HUES6 (cell line): Measurements from ENCODE around the gene ZCCHC14.
"Not testable (repeated sequence)": the region's sequence is repeated elsewhere in the genome, so short reads cannot be mapped to it uniquely, and the experiment has no call there.

ENCODE experiments used
- H3K27ac ChIP-seq: 2 replicates; pipeline ENCODE4 v1.7.0; 2013; ENCODE audit warnings: low read depth, mild to moderate bottlenecking, low read length, inconsistent platforms
- H3K27me3 ChIP-seq: 2 replicates; pipeline ENCODE4 v1.6.1; 2013; ENCODE audit warnings: low read length; ENCODE audit not compliant: control insufficient read depth, insufficient read depth
- H3K36me3 ChIP-seq: 2 replicates; pipeline ENCODE4 v1.6.1; 2013; ENCODE audit warnings: low read length; ENCODE audit not compliant: control insufficient read depth, insufficient read depth
- H3K4me1 ChIP-seq: 2 replicates; pipeline ENCODE4 v1.6.1; 2013; ENCODE audit warnings: low read length; ENCODE audit not compliant: control insufficient read depth, insufficient read depth
- H3K4me3 ChIP-seq: 2 replicates; pipeline ENCODE4 v1.5.1; 2013; ENCODE audit warnings: low read depth, low read length
- H3K9ac ChIP-seq: one replicate; pipeline ENCODE4 v1.6.1; 2013; ENCODE audit warnings: mild to moderate bottlenecking, low read length
- H3K9me3 ChIP-seq: 2 replicates; pipeline ENCODE4 v1.6.1; 2013; ENCODE audit warnings: low read depth, low read length; ENCODE audit not compliant: control insufficient read depth, insufficient read depth

ZCCHC14 gene

DNA sequence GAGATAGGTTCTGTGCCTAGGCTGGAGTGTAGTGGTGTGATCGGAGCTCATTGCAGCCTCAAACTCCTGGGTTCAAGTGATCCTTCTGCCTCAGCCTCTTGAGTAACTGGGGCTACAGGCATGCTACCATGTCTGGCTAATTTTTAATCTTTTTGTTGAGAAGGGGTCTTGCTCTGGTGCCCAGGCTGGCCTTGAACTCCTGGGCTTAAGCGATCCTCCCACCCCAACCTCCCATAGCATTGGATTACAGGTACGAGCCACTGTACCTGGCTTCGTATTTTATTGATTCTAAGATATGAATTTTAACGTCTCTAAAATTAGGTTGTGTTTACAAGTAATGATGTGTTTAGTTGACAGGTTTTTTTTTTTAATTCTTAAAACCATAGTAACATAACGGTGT is 30.8 kb upstream of the ZCCHC14 start:
- not testable (repeated sequence) for H3K4me1 ChIP-seq

GRCh38 chr16:87521764-87522163 is 28.9 kb upstream of the ZCCHC14 start:
- H3K4me3 ChIP-seq, H3K9me3 ChIP-seq, H3K36me3 ChIP-seq, H3K9ac ChIP-seq, H3K27me3 ChIP-seq, H3K27ac ChIP-seq, H3K4me1 ChIP-seq: not testable (repeated sequence)

More for the DNA sequence above, 30.8 kb upstream of the ZCCHC14 start:
- not testable (repeated sequence) for H3K9me3 ChIP-seq, H3K4me3 ChIP-seq, H3K9ac ChIP-seq, H3K27ac ChIP-seq, H3K27me3 ChIP-seq, H3K36me3 ChIP-seq

DNA sequence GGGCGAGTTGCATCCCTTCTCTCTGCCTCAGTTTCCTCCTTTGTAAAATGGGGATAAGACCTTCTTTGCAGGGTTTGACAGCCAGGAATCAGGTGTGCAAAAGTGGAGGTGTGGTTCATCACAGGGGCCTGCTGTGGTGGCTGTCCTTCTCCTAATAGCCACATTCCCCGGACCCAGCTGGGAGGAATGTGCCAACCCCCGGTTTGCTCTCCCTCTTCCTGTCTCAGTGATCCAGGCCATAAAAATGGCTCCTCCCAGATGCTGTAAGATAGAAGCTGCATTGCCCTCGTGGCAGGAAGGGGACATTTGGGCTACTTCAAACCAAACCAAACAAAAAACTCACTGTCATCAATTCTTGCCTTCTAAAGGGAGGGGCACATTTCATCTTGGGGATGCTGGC is 26.3 kb upstream of the ZCCHC14 start:
- not testable (repeated sequence) for H3K27ac ChIP-seq, H3K27me3 ChIP-seq, H3K4me1 ChIP-seq, H3K9me3 ChIP-seq, H3K36me3 ChIP-seq, H3K9ac ChIP-seq, H3K4me3 ChIP-seq

DNA sequence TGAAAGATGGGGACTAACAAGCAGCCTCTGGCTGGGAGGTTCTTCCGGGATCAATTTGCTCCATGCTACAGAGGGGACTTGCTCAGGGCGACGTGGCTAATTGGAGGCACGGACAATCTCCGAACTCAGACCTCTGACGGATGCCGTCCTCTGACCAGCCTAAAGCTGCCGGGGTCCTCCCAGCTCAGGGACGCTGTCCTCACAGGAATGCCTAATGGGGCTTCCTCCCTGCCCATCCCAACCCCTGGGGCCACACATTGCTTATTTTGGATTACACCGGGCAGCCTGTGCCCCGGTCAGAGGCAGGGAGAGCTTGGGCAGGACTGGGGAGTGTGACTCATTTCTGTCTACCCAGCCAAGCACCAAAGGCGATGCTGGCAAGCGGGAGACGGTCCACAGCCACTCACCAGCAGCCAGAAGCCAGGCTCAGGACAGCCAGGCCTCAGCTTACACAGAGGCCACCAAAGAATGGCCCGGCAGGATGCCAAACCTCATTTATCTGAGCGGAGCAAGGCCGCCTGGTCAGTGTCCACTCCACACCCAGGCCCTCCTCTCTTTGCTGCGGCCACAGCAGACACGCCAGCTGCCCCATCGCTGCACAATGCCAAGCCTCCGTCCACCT is 25.7 kb upstream of the ZCCHC14 start:
- H3K27ac ChIP-seq, H3K4me1 ChIP-seq, H3K4me3 ChIP-seq, H3K9me3 ChIP-seq, H3K27me3 ChIP-seq, H3K36me3 ChIP-seq, H3K9ac ChIP-seq: not testable (repeated sequence)

- H3K4me3 ChIP-seq, H3K9me3 ChIP-seq, H3K36me3 ChIP-seq, H3K4me1 ChIP-seq, H3K9ac ChIP-seq, H3K27ac ChIP-seq, H3K27me3 ChIP-seq: not testable (repeated sequence)
Measured at GRCh38 chr16:87517610-87518429, 25.0 kb upstream of the ZCCHC14 start.

GRCh38 chr16:87516361-87516760 is 23.5 kb upstream of the ZCCHC14 start:
- Histone ChIP-seq H3K36me3 (no peaks in the 10 kb centered on the region), H3K9ac (no peak overlapping the region), H3K27me3 (no peaks in the 10 kb centered on the region), H3K4me3 (no peak overlapping the region), H3K9me3 (no peaks in the 10 kb centered on the region), H3K4me1 (peaks cover 3% of the 10 kb centered on the region; the same call in 1 of the 2 replicates), H3K27ac (no peak overlapping the region)

- no peak overlapping the region for H3K9ac ChIP-seq
- no peaks in the 10 kb centered on the region; the same call in 1 of the 2 replicates for H3K9me3 ChIP-seq
- no peak overlapping the region for H3K4me3 ChIP-seq
- H3K36me3 ChIP-seq = no peaks in the 10 kb centered on the region
- no peak overlapping the region for H3K27ac ChIP-seq
- H3K4me1 ChIP-seq = peaks cover 3% of the 10 kb centered on the region; the same call in 1 of the 2 replicates
- H3K27me3 ChIP-seq = no peaks in the 10 kb centered on the region
Measured at GRCh38 chr16:87515475-87516330, 22.9 kb upstream of the ZCCHC14 start.

DNA sequence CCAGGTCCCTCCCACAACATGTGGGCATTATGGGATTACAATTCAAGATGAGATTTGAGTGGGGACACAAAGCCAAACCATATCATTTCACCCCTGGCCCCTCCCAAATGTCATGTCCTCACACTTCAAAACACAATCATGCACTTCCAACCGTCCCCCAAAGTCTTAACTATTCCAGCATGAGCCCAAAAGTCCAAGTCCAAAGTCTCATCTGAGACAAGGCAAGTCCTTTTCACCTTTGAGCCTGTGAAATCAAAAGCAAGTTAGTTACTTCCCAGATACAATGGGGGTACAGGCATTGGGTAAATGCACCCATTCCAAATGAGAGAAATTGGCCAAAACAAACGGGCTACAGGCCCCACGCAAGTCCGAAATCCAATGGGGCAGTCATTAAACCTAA is 17.0 kb upstream of the ZCCHC14 start:
- not testable (repeated sequence) for H3K9me3 ChIP-seq, H3K4me1 ChIP-seq, H3K27ac ChIP-seq, H3K9ac ChIP-seq, H3K36me3 ChIP-seq, H3K4me3 ChIP-seq, H3K27me3 ChIP-seq

DNA sequence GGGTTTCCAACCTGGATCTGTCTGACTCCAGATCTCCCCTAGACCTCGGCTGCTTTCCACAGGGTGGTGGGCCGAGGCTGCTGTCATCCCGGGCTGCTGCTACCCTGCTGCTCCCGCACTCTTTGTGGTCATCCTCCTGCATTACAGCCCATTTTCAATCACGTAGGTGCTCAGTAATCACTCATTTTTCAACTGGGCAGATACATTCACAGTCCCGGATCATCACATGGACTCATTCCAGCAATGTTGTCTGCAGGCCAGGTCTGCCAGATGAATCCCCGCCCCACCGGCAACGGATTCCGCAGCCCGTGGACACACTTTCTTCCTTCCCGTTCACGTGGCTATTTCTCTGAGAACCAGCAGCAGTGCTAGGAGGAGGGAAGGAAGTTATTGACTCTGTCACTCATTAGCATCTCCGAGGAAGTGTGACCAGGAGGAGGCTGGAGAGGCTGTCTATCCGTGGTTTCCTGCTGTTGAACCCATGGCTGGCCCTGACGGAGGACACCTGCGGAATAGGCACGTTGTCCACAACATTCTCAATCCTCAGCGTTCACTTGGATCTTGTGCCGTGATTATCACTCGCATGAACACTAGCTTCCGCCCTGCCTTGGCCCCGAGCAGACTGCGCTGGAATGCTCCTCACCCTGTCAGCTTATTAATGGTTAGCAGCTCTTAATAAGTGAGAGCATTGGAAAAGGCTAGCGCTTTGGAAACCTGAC is 14.7 kb upstream of the ZCCHC14 start:
- Histone ChIP-seq H3K27me3 (no peaks in the 10 kb centered on the region), H3K27ac (no peak overlapping the region), H3K9ac (no peak overlapping the region), H3K4me3 (no peak overlapping the region), H3K9me3 (peaks cover 4% of the 10 kb centered on the region; the same call in 1 of the 2 replicates), H3K36me3 (no peaks in the 10 kb centered on the region), H3K4me1 (no peaks in the 10 kb centered on the region)

DNA sequence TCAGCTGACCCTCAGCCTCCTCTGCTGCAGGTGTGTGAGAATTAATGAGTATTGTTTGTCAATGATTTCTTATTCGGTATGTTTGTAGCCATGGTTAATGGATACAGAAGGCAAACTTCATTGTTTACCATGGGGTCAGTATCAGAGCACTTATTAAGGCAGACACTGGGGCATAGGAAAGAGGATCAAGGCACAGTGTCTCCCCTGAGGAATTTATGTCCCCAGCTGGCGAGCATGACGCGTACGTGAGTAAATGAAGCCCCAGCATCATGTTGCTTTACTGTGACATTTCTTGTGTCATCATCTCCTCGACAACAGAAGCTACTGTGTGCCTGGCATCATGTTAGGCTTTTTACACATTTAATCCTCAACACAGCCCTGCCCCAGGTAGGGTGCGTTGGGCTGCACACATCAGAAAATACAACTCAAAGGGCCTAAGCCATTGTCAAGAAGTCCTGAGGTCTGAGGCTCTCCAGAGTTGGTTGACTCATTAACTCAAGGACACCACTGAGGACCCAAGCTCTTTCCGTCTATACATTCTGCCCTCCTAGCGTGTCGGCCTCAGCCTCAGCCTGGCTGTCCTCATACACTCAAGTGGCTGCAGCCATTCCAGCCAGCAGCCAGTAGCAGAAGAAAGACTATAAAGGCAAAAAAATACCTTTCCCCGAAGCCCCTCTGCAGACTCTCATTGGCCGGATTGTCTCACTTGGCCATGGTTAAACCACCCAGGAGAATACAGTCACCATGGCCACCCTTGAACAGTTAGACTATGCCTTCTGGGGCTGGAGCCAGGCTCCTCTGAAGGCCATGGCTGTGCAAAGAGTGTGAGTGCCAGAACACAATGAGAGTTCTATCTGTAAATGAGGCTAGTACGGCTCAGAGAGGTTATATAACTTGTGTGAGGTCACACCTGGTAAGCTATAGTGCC is 13.9 kb upstream of the ZCCHC14 start:
- Histone ChIP-seq H3K4me3 (no peak overlapping the region), H3K9ac (no peak overlapping the region), H3K27me3 (no peaks in the 10 kb centered on the region)

More for the DNA sequence above, 13.9 kb upstream of the ZCCHC14 start:
- H3K27ac ChIP-seq = no peak overlapping the region
- no peaks in the 10 kb centered on the region for H3K4me1 ChIP-seq
- H3K9me3 ChIP-seq = peaks cover 4% of the 10 kb centered on the region; the same call in 1 of the 2 replicates
- no peaks in the 10 kb centered on the region for H3K36me3 ChIP-seq
